ENCODE data around the gene STAB1. TPM values are rescaled to one million over a fixed set of nuclear protein-coding genes. Genes with fewer than 3 reads are reported as not detected.

The STAB1 gene
- total and polyA plus RNA-seq, 2 donors = 73.5 to 91.8 TPM

- Histone ChIP-seq H3K4me3 (ENCODE audit: low read depth, low read length) (no peak overlapping the region), H3K27ac (ENCODE audit: low read depth) (no peak overlapping the region), H3K4me1 (ENCODE audit: insufficient read depth) (no peaks in the 10 kb centered on the region), H3K36me3 (ENCODE audit: insufficient read depth) (peaks cover 15% of the 10 kb centered on the region)
- WGBS = 96% methylated on average over 59 of the region's 59 CpGs
- no peak for DNase-seq (ENCODE audit: extremely low spot score)
Measured at GRCh38 chr3:52487788-52488691, 7.1 kb upstream of the STAB1 start.

DNA sequence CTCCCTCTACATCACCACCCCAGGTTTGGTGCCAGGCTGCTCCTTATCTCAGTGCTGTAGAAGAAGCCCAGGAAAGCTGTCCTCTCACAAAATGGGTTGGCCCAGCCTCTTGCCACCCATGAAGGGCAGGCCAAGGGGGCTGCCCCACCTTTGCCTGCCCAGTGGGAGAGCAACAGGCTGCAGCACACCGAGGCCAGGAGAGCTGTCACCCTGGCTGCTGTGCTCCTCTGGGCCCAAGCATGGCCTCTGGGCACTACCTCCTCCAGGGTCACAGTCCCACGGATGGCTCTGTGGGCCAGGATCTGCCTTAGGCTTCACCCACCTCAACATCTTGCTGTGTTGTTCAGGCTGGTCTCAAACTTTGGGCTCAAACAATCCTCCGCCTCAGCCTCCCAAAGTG is 6.4 kb upstream of the STAB1 start:
- Histone ChIP-seq H3K36me3 (ENCODE audit: insufficient read depth) (peaks cover 16% of the 10 kb centered on the region), H3K27ac (ENCODE audit: low read depth) (no peak overlapping the region), H3K4me3 (ENCODE audit: low read depth, low read length) (no peak overlapping the region), H3K4me1 (ENCODE audit: insufficient read depth) (no peaks in the 10 kb centered on the region)
- WGBS = 91% methylated on average over 3 of the region's 3 CpGs
- no peak for DNase-seq (ENCODE audit: extremely low spot score)

- H3K4me1 ChIP-seq (ENCODE audit: insufficient read depth) = no peaks in the 10 kb centered on the region
Measured at GRCh38 chr3:52489453-52489852, 5.7 kb upstream of the STAB1 start.

DNA sequence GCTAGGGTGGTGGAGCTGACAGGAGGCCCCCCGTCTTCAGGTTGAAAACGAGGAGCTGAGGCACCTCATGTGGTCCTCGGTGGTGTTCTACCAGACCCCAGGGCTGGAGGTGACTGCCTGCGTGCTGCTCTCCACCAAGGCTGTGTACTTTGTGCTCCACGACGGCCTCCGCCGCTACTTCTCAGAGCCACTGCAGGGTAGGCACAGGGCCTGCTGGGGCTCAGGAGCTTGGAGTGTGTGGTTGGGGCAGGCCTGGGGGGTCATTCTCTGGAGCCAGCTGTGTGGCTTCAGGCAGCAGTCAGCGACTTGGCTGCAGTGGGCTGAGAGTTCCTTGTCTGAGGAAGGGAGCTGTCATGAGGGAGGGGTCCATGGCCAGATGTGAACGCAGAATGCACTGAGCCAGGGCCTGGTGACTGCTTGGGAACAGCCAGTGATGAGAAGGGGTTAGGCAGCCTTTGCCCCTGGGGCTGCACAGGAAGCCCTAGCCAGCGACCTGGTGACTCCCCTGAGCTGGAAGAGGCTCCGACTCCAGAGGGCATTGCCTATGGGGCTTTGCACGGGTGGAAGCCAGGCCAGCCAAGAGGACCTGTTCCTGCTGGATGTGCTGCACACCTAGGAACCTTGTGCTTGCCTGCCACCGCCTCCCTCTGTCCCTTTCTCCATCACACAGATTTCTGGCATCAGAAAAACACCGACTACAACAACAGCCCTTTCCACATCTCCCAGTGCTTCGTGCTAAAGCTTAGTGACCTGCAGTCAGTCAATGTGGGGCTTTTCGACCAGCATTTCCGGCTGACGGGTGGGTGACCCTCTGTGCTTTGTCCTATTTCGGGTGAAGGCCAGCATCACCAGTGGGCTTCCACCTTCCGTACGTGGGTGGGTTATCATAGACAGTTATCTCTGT is 4.9 kb upstream of the STAB1 start:
- Histone ChIP-seq H3K36me3 (ENCODE audit: insufficient read depth) (peaks cover 16% of the 10 kb centered on the region), H3K4me3 (ENCODE audit: low read depth, low read length) (no peak overlapping the region), H3K27ac (ENCODE audit: low read depth) (no peak overlapping the region), H3K4me1 (ENCODE audit: insufficient read depth) (no peaks in the 10 kb centered on the region)
- DNase-seq (ENCODE audit: extremely low spot score) = no peak
- WGBS = 82% methylated on average over 22 of the region's 22 CpGs

More at GRCh38 chr3:52489453-52489852, 5.7 kb upstream of the STAB1 start:
- WGBS = 92% methylated on average over 18 of the region's 18 CpGs
- H3K4me3 ChIP-seq (ENCODE audit: low read depth, low read length) = no peak overlapping the region
- peaks cover 16% of the 10 kb centered on the region for H3K36me3 ChIP-seq (ENCODE audit: insufficient read depth)
- H3K27ac ChIP-seq (ENCODE audit: low read depth) = no peak overlapping the region
- DNase-seq (ENCODE audit: extremely low spot score) = no peak

- H3K27ac ChIP-seq (ENCODE audit: low read depth) = no peak overlapping the region
- H3K4me1 ChIP-seq (ENCODE audit: insufficient read depth) = no peaks in the 10 kb centered on the region
- whole genome bisulfite sequencing = 84% methylated on average over 23 of the region's 23 CpGs
- no peak overlapping the region for H3K4me3 ChIP-seq (ENCODE audit: low read depth, low read length)
- DNase-seq (ENCODE audit: extremely low spot score) = no peak
- peaks cover 16% of the 10 kb centered on the region for H3K36me3 ChIP-seq (ENCODE audit: insufficient read depth)
Measured at GRCh38 chr3:52490939-52491526, 4.1 kb upstream of the STAB1 start.

- no peak for DNase-seq (ENCODE audit: extremely low spot score)
- WGBS = 89% methylated on average over 21 of the region's 21 CpGs
- H3K4me3 ChIP-seq (ENCODE audit: low read depth, low read length) = no peak overlapping the region
- no peak overlapping the region for H3K27ac ChIP-seq (ENCODE audit: low read depth)
- H3K36me3 ChIP-seq (ENCODE audit: insufficient read depth) = peaks cover 16% of the 10 kb centered on the region
- no peaks in the 10 kb centered on the region for H3K4me1 ChIP-seq (ENCODE audit: insufficient read depth)
Measured at GRCh38 chr3:52492059-52492458, 3.1 kb upstream of the STAB1 start.

DNA sequence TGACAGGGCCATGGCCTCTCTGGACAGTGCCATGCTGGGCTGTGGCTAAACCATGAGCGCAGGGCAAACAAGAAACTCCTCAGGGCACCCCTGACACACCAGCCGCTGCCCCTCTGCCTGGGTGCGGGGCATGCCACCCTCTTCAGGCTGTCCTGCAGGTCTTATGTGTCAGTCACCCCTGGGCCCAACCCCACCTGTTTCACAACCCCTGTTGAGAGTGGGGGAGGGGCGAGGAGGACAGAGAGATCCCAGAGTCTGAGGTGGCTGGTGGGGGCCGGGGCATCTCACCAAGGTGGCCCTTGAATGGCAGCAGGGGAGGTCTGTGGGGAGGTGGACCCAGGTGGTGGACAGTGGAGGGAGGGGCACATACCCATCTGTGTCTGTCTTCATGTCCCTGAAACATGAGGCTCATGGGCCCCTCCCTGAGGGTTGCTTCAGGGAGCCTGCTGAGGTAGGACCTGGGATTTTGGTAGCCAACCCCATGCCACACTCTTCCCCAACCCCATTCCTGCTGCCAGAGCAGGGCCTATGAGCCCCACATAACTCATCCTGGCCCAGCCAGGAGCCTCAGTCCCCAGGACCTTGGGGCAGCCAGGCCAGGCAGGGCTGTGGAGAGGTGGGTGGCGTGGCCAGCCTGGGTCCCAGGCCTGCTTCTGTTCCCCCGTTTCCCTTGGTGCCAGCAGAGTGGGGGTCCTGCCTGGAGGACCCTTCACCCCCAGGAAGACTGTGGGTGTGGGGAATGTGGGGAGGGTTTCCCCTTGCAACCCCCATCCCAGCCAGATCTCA is 1.7 kb upstream of the STAB1 start:
- WGBS = 93% methylated on average over 7 of the region's 7 CpGs
- peaks cover 13% of the 10 kb centered on the region for H3K36me3 ChIP-seq (ENCODE audit: insufficient read depth)
- no peak for DNase-seq (ENCODE audit: extremely low spot score)
- H3K4me3 ChIP-seq (ENCODE audit: low read depth, low read length) = no peak overlapping the region
- no peaks in the 10 kb centered on the region for H3K4me1 ChIP-seq (ENCODE audit: insufficient read depth)
- no peak overlapping the region for H3K27ac ChIP-seq (ENCODE audit: low read depth)

DNA sequence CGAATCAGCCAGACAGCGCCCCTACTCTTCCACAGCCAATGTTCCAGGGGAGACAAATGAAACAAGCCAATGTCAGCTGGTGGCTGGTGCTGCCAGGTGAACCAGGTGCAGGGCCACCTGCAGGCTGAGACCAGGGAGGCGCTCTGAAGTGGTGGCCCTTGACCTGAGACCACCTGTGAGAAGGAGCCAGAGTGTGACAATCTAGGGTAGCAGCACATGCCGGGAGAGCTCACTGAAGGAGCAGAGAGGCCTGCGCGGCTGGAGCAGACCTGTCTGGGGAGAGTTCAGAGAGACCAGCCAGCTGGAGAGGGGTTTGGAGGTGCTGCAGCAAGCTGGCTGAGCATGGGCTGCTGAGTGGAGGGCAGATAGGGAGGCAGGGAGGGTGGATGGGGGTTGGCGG is 693 bp upstream of the STAB1 start:
- peaks cover 12% of the 10 kb centered on the region for H3K36me3 ChIP-seq (ENCODE audit: insufficient read depth)
- no peak overlapping the region for H3K4me3 ChIP-seq (ENCODE audit: low read depth, low read length)
- no peak for DNase-seq (ENCODE audit: extremely low spot score)
- no peaks in the 10 kb centered on the region for H3K4me1 ChIP-seq (ENCODE audit: insufficient read depth)
- no peak overlapping the region for H3K27ac ChIP-seq (ENCODE audit: low read depth)
- WGBS = 73% methylated on average over 7 of the region's 7 CpGs

DNA sequence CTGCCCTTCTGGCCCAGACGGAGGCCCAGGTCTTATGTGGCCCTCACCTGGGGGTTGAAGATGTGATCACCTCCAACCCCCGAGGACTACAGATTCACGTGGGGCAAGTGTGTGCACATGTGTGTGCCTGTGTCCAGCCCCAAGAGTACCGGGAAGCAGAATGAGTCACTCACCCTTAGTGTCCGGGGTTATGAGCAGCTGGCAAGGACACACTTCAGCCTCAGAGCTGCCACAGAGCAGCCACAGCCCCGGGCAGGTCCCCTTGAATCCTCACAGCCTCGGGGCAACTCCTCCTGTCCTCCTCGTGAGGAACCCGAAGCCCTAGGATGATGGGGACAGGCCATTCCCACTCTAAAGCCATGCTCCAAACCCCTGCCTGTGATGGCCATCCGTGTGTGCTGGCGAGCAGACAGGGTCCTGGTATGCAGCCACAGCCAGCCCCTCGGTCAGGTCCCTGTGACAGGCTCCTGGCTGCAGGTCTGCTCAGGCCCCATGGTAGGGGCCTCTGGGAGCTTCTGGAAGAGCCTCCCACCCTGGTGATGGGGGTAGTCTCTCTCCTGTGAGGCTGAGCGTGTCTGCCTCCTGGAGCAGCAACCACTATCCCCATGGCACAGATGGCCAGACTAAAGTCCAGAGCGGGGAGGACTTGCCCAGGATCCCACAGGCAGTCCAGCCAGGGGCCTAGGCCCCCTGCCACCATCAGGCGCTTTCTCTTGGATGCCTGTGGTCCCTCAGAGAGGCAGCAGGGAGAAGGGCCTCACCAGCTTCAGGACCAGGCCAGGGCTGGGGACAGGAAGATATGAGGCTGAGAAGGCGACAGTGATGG is 852 bp downstream of the STAB1 start:
- no peak for DNase-seq (ENCODE audit: extremely low spot score)
- H3K4me3 ChIP-seq (ENCODE audit: low read depth, low read length) = peak overlapping the region; percentile 12
- H3K36me3 ChIP-seq (ENCODE audit: insufficient read depth) = peaks cover 7% of the 10 kb centered on the region
- peak overlapping the region; percentile 47 for H3K27ac ChIP-seq (ENCODE audit: low read depth)
- WGBS = 61% methylated on average over 16 of the region's 16 CpGs
- no peaks in the 10 kb centered on the region for H3K4me1 ChIP-seq (ENCODE audit: insufficient read depth)

GRCh38 chr3:52498137-52499054 is 3.3 kb downstream of the STAB1 start:
- 62% methylated on average over 24 of the region's 24 CpGs for WGBS
- Histone ChIP-seq H3K27ac (ENCODE audit: low read depth) (no peak overlapping the region), H3K4me1 (ENCODE audit: insufficient read depth) (no peaks in the 10 kb centered on the region), H3K4me3 (ENCODE audit: low read depth, low read length) (no peak overlapping the region), H3K36me3 (ENCODE audit: insufficient read depth) (no peaks in the 10 kb centered on the region)
- DNase-seq (ENCODE audit: extremely low spot score) = no peak

- 85% methylated on average over 11 of the region's 11 CpGs for WGBS
- H3K36me3 ChIP-seq (ENCODE audit: insufficient read depth) = no peaks in the 10 kb centered on the region
- no peak for DNase-seq (ENCODE audit: extremely low spot score)
- no peak overlapping the region for H3K27ac ChIP-seq (ENCODE audit: low read depth)
- no peak overlapping the region for H3K4me3 ChIP-seq (ENCODE audit: low read depth, low read length)
- H3K4me1 ChIP-seq (ENCODE audit: insufficient read depth) = no peaks in the 10 kb centered on the region
Measured at GRCh38 chr3:52501046-52501445, 5.9 kb downstream of the STAB1 start.
